HG03460 (cell line): ENCODE results near the gene FSHR.

ENCODE experiments used
- ATAC-seq: cut with Tn5 transposase; IDR thresholded peaks from one replicate; pipeline ENCODE4 v1.9.1; 2021; ENCODE audit not compliant: unreplicated experiment

Gene FSHR

DNA sequence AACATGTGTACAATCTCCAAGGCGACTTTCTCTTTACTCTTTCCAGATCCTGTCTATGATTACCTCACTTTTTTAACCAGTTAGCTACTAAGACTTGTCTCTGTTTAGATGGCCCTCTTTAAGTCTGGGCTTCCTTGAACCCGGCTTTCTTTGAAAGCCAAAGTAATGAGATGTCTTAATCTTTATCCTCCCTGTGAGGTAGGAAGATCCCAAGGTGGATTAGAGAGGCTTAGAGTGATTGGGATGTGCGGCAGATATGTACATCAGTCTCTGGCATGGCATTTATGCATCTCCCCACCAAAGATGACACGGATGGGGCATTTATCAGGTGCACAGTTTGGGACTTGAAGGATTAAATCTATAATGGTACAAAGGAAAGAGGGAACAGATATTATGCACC lies 186.3 kb downstream of the FSHR start:
- no peak for ATAC-seq

GRCh38 chr2:48965204-48965603 lies 189.1 kb downstream of the FSHR start:
- ATAC-seq = no peak

DNA sequence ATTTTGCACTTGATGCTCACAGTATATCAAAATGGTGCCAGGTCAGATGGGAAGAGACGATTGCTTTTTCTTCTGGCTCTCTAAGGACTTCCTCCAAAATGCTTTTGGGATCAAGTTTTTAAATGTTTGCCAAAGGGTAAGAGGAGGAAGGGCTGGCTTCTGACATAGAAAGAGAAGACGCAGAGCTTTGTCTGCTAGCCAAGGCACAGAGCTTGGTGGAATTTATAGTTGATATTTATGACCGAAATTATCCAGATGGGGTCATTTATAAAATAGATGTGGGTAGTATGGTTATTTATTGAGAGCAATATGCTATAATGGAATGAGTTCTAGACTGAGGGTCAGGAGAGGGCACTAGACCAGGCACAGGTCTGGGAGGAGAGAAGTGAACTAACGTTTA lies 193.3 kb downstream of the FSHR start:
- no peak for ATAC-seq

DNA sequence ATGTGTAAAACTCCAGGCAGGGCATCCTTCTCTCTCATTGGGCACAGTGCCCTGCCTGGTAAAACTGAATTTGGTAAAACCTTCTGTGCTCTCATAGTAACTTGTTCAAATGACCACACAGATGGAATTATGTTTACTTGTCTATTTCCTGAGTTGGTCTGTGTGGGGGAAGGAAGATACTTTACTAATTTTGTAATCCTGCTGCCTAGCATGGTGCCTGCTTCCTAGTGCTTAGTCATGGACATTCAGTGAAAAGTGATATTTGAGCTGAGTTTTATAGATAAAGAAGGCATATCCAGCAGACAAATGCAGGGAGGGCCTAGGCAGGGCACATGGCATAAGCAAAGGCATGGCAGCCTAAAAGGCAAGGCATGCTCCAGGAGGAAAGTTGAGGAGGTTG lies 199.4 kb downstream of the FSHR start:
- ATAC-seq = no peak

GRCh38 chr2:48954311-48954710 lies 200.0 kb downstream of the FSHR start:
- ATAC-seq = no peak

GRCh38 chr2:48952614-48953013 lies 201.7 kb downstream of the FSHR start:
- no peak for ATAC-seq

DNA sequence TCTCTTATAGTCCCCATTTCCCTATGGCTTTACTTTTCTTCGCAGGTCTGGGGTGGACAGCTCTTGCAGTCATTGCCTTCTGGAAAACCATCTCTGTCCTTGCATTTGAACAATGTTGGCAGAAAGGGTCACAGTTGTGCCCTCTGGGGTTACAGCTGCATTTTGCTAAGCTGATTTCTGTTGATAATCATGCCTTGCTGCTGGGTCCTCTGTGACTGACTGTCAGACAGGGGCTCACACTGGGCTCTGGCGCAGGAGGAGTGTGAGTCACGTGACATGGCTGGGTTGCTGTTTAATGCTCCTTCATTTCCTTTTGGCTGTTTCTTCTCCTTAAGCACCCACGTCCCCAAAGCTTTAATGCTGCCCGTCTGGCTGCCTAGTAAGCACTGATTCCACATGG lies 202.2 kb downstream of the FSHR start:
- no peak for ATAC-seq

DNA sequence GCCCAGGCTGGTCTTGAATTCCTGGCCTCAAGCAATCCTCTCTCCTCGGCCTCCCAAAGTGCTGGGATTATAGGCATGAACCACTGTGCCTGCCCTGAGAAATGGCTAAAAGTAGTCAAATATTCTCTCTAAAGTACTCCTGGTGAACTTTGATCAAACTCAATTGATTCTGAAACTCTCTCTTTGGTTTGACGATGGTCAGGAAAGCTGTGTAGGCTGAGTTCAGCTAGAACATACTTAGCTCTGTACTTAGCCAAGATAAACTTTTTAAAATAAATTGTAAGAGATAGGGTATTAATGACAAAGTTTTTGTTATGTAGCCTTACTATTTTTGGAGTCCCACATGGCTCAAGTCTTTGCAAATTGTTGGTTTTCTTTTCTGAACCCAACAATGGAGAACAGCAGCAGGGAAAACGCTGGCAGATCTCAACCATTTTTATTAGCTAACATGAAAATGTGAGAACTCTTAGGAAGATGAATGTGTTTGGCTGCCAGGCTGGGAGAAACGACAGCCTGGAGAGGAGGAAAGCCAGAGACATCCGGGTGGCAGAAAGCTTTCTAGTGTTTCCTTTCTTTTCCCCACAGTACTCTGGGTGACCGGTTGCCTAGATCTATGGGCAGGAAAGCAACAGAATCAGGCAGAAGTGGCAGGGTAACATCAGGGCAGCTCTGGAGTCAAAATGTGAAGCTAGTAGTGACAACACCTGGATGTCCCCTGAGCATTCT lies 205.8 kb downstream of the FSHR start:
- ATAC-seq = no peak

DNA sequence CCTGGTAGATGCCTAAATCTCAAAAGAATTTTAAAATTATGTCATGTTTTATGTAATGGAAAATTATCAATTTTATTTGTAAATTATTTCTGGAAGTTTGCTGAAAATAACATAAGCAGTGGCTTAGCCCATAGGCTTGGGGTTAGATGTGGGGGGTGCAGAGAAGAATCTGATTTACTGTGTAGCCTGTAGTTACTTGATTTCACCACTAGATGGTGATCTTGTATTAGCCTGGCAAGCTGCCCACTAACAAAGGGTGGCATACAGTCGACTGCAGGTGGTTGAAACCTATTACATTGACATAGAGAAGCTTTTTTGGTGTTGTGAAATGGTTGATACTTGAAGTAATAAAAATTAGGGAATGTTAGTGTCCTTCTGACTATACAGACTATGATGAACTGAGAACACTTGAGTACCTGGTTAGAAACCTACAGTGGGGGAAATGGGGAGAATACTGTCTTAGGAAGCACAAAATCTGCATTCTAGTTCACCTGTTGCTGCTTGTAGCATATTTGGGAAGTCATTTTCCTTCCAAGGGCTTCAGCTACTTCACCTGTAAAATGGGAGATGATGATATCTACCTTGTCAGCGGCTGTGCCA lies 207.8 kb downstream of the FSHR start:
- peak; percentile 92 for ATAC-seq

- no peak for ATAC-seq
Observed at GRCh38 chr2:48944956-48945355, 209.4 kb downstream of the FSHR start.

DNA sequence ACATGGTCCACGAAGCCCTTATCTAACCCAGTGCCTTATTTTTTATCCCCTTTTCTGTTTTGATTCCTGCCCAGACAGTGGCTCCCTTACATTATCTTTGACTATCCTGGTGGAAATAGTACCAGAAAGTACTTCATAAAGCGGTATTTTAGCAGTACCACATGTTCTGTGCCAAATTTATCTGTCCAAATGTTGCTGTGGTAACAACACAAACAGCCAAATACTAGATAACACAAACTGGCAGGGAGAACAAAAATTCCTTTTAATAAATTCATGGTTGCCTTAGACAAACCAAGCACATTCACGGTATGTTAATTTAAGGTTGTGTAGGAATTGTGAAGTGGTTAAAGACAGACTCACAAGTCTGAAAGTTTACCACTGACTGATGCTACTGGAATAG lies 210.9 kb downstream of the FSHR start:
- ATAC-seq = no peak

DNA sequence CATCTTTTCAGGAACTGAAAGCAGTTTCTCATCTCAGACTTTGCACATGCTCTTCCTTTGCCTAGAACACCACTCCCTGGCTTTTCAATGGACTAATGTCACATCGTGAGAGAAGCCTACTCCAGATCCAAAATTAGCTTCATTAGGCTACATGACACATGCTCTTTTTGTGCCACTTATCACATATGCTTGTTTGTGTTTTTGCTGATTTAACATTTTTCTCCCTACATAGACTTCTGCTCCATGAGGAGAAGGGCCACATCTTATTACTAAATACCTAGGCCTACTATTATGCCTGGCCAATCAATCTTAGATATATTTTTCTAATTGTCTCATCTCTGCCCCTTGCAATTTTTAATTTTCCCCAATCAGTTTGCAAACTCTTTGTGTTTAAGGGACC lies 212.4 kb downstream of the FSHR start:
- no peak for ATAC-seq

GRCh38 chr2:48941456-48941855 lies 212.9 kb downstream of the FSHR start:
- no peak for ATAC-seq

- ATAC-seq = no peak
Observed at GRCh38 chr2:48940606-48941005, 213.7 kb downstream of the FSHR start.

DNA sequence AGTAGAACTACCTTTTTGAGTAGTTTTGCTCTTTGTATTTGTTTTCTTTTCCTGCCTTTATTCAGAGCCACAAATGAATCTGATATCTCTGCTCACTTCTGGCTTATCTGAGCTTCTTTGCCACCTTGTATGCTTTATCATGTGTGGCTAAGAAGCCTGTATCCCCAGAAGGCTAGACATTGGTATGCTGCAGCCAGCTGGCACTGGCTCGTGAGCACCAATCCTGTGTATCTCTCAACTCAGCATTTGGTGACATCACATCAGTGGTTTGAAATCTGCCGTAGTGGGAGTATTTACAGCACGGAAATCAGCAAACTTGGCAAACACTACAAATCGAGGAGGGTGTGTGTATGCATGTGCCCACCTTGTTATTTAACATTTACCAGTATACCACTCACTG lies 215.1 kb downstream of the FSHR start:
- ATAC-seq = no peak

- no peak for ATAC-seq
Observed at GRCh38 chr2:48938231-48938630, 216.1 kb downstream of the FSHR start.

GRCh38 chr2:48934807-48935206 lies 219.5 kb downstream of the FSHR start:
- ATAC-seq = no peak

- ATAC-seq = no peak
Observed at GRCh38 chr2:48933828-48934497, 220.4 kb downstream of the FSHR start.

- no peak for ATAC-seq
Observed at GRCh38 chr2:48932667-48933066, 221.6 kb downstream of the FSHR start.

- no peak for ATAC-seq
Observed at GRCh38 chr2:48929571-48930301, 224.6 kb downstream of the FSHR start.

- ATAC-seq = peak; percentile 79
Observed at GRCh38 chr2:48927355-48927754, 227.0 kb downstream of the FSHR start.

GRCh38 chr2:48915884-48916283 lies 238.4 kb downstream of the FSHR start:
- ATAC-seq = no peak
